NCI-H2029 (cell line): ENCODE measurements around the gene CCDC34.
A peak's percentile ranks its signal among the peaks of the same experiment; 100 is the strongest.

Source experiments
- DNase-seq: peaks from one replicate; lab custom pipeline; 2025; lab: John Stamatoyannopoulos, UW

CCDC34 gene

DNA sequence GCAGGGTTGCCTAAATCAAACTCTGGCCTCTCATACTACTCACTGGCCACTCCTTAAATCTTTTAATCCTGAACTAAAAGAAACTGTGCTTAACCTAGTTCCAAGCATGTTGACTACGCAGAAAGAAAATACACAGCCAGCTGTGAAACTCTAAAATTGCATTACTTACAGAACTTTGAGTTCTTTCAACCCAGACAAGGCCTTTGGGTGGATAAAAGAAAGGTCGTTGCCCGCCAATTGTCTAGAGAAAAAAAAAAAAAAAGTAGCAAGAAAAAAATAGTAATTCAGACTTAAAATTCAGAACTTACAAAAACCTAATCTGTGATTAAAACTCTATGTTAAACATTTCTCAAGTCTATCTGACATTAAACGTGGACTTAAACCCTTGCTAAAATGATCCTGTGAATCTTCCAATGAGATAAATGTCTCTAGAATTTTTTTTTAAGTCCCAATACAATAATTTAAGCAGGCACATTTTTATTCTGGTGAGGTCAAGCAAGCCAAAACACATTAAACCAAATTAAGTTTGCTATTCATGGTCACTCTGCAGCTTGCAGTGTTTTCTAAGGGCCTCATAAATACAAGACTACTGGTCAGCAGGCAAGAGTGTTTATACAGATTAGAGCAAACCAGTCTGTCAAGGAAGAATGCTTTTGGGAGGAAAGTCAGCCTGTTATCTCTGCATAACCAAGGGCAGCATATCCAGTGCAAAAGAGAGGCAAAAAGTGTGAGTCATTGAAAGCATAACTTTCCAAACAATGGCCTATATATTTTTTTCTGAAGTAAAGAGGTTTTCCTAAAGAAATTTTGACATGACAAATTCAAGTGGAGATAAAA, 29.5 kb upstream of the CCDC34 start:
- DNase-seq: no peak

- DNase-seq: no peak
Observed at GRCh38 chr11:27391331-27392015, 28.5 kb upstream of the CCDC34 start.

GRCh38 chr11:27390318-27391295, 27.6 kb upstream of the CCDC34 start:
- DNase-seq: no peak

GRCh38 chr11:27388869-27389268, 25.9 kb upstream of the CCDC34 start:
- no peak for DNase-seq

GRCh38 chr11:27388001-27388400, 25.0 kb upstream of the CCDC34 start:
- no peak for DNase-seq

- no peak for DNase-seq
Observed at GRCh38 chr11:27387362-27387761, 24.3 kb upstream of the CCDC34 start.

GRCh38 chr11:27386181-27386845, 23.3 kb upstream of the CCDC34 start:
- DNase-seq: no peak

DNA sequence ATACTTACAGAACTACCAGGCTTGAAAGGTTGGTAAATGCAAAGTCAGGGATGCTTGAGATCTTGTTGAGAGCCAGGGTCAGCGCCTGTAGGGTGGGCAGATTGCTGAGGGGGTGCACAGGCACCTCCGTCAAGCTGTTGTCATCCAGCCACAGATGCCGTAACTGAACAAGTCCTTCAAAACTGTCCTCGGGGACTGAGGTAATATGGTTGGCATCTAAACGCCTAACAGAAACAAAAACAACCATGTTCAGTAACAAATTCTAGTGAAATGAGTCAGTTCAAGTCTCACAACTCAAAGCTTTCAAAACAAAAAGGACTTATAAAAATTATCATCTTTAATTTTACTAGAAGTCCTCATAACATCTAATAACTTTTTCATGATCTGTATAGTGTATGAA, 22.2 kb upstream of the CCDC34 start:
- DNase-seq: no peak

DNA sequence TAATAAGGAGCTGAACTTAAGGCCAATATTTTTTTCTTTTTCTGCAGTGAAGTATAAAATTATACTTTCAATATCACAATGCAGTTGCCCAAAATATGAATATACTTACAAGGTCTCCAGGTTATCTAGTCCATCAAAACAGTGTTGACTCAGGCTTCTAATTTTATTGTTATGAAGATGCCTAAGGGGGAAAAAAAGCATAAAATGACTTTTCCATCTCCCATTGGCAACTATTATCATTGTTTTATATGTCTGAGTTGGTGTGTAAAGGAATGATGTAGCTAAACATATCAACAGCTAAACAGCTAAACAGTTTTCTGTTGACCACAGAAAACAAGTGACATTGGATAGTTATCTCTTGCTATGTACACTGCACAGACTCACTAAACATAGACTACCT, 21.2 kb upstream of the CCDC34 start:
- no peak for DNase-seq

DNA sequence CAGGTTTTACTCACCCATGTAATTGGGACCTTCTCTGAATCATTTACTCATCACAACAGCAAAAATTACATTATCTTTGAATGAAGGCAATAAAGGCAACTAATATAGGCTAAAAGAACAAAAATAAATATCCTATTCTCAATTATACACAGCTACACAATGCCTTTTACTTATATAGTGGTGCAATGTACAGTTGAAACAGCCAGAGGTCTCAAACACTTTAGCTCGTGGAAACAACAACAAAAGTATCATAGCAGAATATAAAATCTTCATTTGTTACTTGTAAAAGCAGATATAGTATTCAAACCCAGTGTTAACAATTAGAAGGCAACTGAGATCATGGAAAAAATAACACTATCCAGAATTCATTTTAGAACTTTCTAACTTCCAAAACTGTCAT, 20.6 kb upstream of the CCDC34 start:
- DNase-seq: no peak

GRCh38 chr11:27381238-27381666, 18.2 kb upstream of the CCDC34 start:
- DNase-seq: no peak

DNA sequence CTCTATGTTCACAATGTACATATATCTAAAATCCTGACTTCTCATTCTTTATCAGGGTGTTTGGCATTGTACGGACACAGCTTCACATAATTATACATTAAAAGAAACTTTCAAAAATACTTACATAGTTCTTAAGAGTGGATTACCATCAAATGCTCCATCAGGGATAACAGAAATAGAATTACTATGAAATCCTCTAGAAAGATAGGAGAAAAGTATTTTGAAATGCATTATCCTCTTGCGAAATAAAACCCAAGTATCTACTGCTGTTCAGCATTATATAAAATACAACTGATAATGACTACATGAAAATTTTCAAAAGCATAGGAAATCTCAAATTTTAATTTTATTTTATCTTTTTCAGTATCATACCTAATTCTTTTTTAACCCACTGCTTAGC, 17.8 kb upstream of the CCDC34 start:
- DNase-seq: no peak

- DNase-seq: no peak
Observed at GRCh38 chr11:27379449-27379848, 16.4 kb upstream of the CCDC34 start.

- no peak for DNase-seq
Observed at GRCh38 chr11:27375370-27375769, 12.4 kb upstream of the CCDC34 start.

- no peak for DNase-seq
Observed at GRCh38 chr11:27373856-27374602, 11.0 kb upstream of the CCDC34 start.

DNA sequence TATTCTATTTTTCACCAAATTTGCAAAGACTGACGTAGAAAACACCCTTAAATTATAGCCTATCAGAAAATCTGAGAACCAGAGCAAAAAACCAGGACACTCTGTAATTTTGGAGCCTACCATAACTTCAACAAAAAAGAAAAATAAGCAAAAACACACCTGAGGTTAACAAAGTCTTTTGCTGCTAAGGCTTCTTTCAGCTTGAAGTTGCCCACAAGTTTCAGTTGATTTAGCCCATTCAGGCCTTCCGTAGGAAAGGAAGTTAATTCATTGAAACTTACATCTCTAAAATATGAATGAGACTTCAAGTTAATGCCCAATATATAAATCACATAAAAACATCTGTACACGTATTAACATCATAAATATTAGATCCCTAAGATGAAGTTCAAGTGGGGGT, 10.4 kb upstream of the CCDC34 start:
- DNase-seq: no peak

- DNase-seq: no peak
Observed at GRCh38 chr11:27372164-27372563, 9.1 kb upstream of the CCDC34 start.

DNA sequence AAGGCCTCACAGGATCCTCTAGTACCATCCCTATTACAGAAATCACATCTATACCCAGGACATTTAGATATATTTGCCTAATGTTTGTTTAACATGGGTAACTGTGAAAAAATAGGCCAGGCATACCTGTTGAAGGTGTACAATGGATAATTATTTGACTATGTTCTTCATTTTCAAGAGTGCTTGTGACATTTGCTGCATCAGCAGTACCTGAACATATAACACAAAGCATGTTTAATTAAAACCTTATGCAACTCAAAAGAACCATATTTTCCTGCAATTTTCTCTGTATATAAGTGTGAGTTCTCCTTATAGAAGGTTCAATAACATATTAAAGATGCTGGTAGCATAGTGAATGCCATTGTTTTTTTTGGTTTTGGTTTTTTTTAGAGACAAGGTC, 8.5 kb upstream of the CCDC34 start:
- no peak for DNase-seq

DNA sequence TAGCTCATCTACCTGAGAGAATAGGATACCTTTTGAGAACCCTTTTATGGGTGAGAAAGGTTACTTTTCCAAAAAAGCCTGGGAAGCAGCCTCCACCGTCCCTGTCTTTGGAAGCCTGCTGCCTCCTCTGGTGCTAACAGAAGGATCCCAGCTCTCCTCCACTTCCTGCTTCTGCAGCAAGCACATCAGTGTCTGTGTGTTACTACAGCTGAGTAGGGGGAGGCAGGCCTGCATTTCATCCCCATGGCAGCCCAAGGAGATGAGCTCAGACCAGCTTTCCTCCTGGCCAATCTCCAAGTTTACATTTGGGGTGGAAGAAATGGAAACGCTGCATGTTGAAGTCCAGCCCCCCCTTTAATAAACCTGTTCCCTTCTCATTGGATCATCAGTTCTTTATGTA, 7.4 kb upstream of the CCDC34 start:
- DNase-seq: peak; percentile 8

GRCh38 chr11:27367881-27368280, 4.9 kb upstream of the CCDC34 start:
- DNase-seq: peak; percentile 48

- no peak for DNase-seq
Observed at GRCh38 chr11:27363576-27364117, 632 bp upstream of the CCDC34 start.
